CD4-positive, alpha-beta T cell treated with Interleukin-6 for 4 hours (primary cell): ENCODE measurements around the gene TOX2.
A peak's percentile ranks its signal among the peaks of the same experiment; 100 is the strongest.

Experiments used
- DNase-seq: peaks from one replicate; pipeline ENCODE4 v3.0.0-alpha.2; 2020; ENCODE audit warnings: mixed read lengths

TOX2 gene

GRCh38 chr20:43981540-43981939 is 66.9 kb downstream of the TOX2 start:
- no peak for DNase-seq

- no peak for DNase-seq
Observed at GRCh38 chr20:43982016-43982415, 67.4 kb downstream of the TOX2 start.

DNA sequence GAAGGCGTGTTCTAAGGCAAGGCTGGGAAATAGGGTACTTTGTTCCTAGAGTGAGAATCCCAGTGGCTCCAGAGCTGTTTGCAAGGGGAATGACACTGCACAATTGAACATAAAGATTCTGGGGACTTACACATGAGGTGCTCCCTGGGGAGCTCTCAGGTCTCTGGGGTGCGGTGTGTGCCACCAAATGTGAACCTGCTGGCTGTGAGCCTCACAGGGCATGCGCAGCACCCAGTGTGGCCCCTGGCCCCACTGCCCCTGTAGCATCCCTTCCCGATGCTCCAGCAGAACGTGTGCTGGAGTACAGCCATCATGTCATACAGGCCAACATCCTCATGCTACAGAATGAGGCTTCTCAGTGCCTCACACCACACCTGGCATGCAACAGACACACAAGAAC is 68.2 kb downstream of the TOX2 start:
- no peak for DNase-seq

GRCh38 chr20:43983359-43983758 is 68.7 kb downstream of the TOX2 start:
- peak; percentile 53 for DNase-seq

- DNase-seq, result no peak
Observed at GRCh38 chr20:43983904-43984361, 69.3 kb downstream of the TOX2 start.

DNA sequence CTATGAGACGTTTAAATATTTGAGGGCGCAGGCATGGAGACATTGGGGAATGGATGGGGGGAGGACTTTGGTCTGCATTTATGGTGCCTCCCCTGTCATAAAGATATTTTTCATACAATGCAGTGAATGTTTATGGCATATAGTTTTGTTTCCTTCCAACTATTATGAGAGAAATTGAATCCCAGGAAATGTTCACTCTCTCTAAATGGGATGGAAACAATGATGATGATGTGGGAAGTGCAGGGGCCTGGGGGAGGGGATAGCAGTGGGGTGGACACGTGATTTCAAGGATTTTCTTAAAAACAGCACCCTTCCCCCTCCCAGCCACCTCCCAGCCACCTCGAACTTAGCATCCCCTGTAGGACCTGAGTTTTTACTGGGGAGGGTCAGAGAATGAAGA is 69.9 kb downstream of the TOX2 start:
- DNase-seq, result no peak

DNA sequence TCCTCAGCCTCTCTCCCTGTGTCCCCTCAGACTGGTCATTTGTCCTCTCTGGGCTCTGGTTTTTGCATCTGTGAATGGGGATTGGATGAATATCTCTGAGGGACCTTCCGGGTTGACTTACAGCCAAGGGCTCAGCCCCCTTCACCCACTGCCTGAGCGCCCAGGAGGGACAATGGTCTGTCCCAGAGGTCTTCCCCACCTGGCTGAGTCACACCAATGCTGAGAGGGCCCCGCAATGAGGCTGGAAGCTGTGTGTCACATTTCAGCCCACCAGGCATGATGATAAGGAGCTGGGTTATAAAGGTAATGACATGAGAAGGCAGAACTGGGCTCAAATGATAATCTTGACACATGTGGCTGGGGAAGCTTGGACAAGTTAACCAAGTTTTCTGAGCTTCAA is 70.5 kb downstream of the TOX2 start:
- DNase-seq, result no peak

DNA sequence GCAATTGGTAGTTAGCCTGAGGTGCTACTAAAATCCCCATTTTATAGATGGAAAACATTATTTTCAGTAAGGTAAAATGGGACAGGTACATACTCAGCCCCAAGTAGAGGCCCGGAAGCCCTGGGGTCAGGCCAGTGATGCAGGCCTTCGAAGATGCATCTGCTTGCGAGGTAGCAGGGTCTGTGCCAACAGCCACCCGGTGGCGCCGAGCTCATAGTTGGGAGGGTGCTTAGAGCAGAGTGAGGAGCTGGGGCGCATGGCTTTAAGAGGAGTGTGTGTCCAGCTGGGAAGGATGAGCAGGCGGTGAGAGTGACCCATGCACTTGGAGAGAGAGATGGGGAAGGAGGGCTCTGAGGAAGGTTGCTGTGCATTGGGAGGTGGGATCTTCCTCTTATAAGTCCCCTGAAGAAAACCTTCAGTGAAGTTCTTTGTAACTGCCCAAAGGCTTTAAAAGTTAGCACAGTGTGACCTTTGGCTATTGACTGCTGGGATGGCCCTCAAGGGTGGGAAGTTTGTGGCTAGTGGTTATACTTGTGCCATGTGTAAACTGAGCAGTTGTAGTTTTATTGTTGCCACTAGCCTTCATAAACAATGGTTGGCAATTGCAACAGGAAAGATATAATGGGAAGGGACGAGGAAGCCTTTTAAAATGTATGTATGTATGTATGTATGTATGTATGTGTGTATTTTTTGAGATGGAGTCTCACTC is 71.1 kb downstream of the TOX2 start:
- DNase-seq, result no peak

- no peak for DNase-seq
Observed at GRCh38 chr20:43987018-43987417, 72.4 kb downstream of the TOX2 start.

DNA sequence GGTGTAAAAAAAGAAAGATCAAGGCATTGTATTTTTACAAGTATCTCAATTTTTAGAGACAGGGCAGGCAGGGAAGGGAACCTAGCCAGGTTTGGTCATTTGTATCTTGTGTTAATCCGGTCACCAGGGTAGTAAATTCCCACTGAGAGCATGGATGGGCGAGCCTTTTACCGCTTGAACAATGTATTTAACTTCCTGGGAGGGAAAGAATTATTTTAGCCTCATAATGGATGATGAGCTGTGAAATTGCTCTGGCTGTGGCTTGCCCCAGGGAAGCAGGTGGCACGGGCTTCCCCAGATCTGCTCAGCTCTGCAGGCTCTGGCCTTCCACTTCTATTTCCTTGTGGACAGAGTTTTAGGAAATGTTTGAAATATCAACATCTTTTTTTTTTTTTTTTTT is 72.9 kb downstream of the TOX2 start:
- no peak for DNase-seq

GRCh38 chr20:43988451-43988850 is 73.8 kb downstream of the TOX2 start:
- no peak for DNase-seq

DNA sequence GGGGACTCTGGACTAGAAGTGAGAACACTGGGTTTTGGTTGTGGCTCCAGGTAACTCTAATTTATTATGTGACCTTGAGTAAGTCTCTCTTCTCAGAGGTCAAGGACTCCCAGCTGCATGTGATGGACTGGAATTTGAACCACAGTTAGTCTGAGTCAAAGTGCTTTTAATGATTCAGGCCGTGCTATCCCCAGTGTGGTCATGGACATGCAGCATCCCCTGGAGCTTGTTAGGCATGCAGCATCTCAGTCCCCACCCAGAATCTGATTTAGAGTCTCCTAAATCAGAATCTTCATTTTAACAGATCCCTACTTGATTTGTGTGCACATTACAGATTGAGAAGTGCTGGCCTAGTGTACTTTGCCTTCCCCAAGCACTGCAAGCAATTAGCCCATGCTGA is 74.2 kb downstream of the TOX2 start:
- no peak for DNase-seq

DNA sequence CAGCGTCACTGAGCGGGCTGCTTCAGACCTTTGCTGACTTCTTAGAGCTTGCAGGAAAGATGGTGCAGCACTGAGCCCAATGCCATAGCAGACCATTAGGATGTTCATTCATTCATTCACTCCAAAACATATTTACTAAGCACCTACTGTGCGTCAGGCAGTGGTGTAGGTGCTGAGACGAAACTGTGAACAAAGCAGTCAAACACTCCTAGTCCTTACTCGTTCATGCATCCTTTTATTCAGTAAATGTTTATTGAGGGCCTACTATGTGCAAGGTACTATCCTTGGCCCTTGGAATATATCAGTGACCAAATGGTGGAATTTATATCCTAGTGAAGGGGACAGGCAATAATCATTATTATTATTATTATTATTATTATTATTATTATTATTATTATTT is 76.6 kb downstream of the TOX2 start:
- DNase-seq, result no peak

DNA sequence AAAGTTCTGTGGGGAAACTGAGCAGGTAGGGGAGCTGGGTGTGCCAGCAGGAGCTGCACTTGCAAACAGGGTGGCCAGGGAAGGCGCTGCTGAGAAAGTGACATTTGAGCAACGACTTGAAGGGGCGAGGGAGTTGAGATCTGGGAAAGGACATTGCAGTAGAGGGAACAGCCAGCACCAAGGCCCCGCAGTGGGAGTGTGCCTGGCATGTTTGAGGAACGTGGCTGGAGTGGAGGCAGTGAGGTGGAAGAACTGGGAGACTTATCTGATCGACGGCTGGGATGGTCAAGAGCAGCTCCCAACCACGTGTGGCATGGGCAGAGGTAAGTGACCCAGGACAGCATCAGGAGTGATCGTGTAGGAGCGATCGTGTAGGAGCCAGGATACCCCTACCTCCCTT is 77.3 kb downstream of the TOX2 start:
- no peak for DNase-seq

- DNase-seq, result no peak
Observed at GRCh38 chr20:43992885-43993284, 78.2 kb downstream of the TOX2 start.

GRCh38 chr20:43993560-43993959 is 78.9 kb downstream of the TOX2 start:
- DNase-seq, result no peak

- no peak for DNase-seq
Observed at GRCh38 chr20:43994486-43995100, 79.9 kb downstream of the TOX2 start.

DNA sequence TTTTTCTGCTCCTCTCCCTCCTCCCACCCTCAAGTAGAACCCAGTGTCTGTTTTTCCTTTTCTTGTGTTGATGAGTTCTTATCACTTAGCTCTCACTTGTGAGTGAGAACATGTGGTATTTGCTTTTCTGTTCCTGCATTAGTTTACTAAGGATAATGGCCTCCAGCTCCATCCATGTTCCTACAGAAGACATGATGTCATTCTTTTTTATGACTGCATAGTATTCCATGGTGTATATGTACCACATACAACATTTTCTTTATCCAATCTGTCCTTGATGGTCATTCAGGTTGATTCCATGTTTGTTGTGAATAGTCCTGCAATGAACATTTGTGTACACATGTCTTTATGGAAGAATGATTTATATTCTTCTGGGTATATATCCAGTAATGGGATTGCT is 81.0 kb downstream of the TOX2 start:
- no peak for DNase-seq

DNA sequence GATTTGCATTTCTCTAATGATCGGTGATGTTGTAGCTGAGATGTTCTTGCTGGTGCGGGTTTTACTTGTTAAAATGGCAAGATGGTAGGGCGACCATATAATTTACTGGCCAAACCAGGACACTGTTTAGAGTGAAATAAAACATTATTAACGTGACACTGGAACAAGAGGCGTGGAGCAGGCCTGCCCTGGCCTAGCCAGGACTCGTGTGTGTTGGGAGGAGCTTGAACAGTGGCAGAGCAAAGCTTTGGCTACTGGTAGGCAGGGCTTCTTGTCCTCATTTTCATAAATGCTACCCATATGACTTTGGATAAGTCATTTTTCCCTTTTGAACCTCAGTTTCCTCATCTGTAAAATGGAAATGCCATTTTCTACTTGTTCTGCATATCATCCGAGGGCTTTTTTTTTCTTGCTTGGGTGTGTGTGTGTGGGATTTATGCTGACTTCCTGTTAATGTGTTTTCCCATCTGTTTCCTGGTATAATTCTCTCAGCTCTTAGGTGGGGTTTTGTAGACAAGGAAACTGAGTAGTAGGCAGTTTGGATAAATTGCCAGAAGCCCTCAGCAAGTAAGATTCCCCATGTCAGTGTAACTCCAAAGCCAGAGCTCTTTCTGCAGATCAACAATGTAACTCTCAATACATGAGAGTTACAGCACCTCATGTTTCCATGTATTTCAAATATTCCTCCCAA is 81.7 kb downstream of the TOX2 start:
- DNase-seq, result no peak

DNA sequence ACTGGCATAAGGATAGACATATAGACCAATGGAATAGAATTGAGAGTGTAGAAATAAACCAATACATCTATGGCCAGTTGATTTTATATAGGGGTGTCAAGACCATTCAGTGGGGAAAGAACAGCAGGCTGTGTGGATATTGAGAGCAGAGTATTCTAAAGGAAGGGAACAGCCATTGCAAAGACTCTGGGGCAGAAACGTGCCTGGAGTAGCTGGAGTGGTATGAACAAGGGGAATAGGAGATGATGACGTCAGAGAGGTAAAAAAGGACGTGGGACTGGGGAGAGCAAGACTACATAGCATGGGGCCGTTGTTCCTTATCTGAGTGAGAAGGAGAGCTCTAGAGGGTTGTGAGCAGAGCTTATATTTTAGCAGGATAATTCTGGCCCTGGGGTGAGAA is 85.2 kb downstream of the TOX2 start:
- no peak for DNase-seq

- no peak for DNase-seq
Observed at GRCh38 chr20:44001667-44002596, 87.3 kb downstream of the TOX2 start.

- DNase-seq, result no peak
Observed at GRCh38 chr20:44002861-44003260, 88.2 kb downstream of the TOX2 start.

GRCh38 chr20:44003609-44004008 is 89.0 kb downstream of the TOX2 start:
- DNase-seq, result no peak
